ENCODE results near the gene LPAR1.

The LPAR1 gene

GRCh38 chr9:110912419-110913291, 125.6 kb downstream of the LPAR1 start:
- no peak for DNase-seq

- no peak for DNase-seq
Measured at GRCh38 chr9:110911659-110912418, 126.4 kb downstream of the LPAR1 start.

- DNase-seq = no peak
Measured at GRCh38 chr9:110908894-110909293, 129.4 kb downstream of the LPAR1 start.

- DNase-seq = no peak
Measured at GRCh38 chr9:110900917-110901316, 137.4 kb downstream of the LPAR1 start.

- no peak for DNase-seq
Measured at GRCh38 chr9:110900456-110900855, 137.8 kb downstream of the LPAR1 start.

GRCh38 chr9:110898866-110899265, 139.4 kb downstream of the LPAR1 start:
- DNase-seq = no peak

- no peak for DNase-seq
Measured at GRCh38 chr9:110898358-110898757, 139.9 kb downstream of the LPAR1 start.

- no peak for DNase-seq
Measured at GRCh38 chr9:110897943-110898342, 140.3 kb downstream of the LPAR1 start.

- no peak for DNase-seq
Measured at GRCh38 chr9:110895147-110895905, 142.9 kb downstream of the LPAR1 start.

GRCh38 chr9:110894731-110895130, 143.5 kb downstream of the LPAR1 start:
- DNase-seq = no peak

- DNase-seq = no peak
Measured at GRCh38 chr9:110892689-110893088, 145.6 kb downstream of the LPAR1 start.

GRCh38 chr9:110891760-110892159, 146.5 kb downstream of the LPAR1 start:
- DNase-seq = no peak

- no peak for DNase-seq
Measured at GRCh38 chr9:110890416-110890815, 147.9 kb downstream of the LPAR1 start.

- DNase-seq = no peak
Measured at GRCh38 chr9:110887276-110887675, 151.0 kb downstream of the LPAR1 start.

GRCh38 chr9:110886832-110887231, 151.4 kb downstream of the LPAR1 start:
- DNase-seq = no peak

GRCh38 chr9:110880189-110880588, 158.1 kb downstream of the LPAR1 start:
- DNase-seq = no peak

- no peak for DNase-seq
Measured at GRCh38 chr9:110877374-110877773, 160.9 kb downstream of the LPAR1 start.

- DNase-seq = no peak
Measured at GRCh38 chr9:110876929-110877328, 161.3 kb downstream of the LPAR1 start.

GRCh38 chr9:110874963-110875674, 163.2 kb downstream of the LPAR1 start:
- no peak for DNase-seq

GRCh38 chr9:110872920-110873319, 165.3 kb downstream of the LPAR1 start:
- no peak for DNase-seq

GRCh38 chr9:110871736-110872135, 166.5 kb downstream of the LPAR1 start:
- DNase-seq = no peak

GRCh38 chr9:110869931-110870330, 168.3 kb downstream of the LPAR1 start:
- no peak for DNase-seq

- DNase-seq = no peak
Measured at GRCh38 chr9:110864011-110864410, 174.3 kb downstream of the LPAR1 start.

Data from NCI-H1092 treated with DMSO at 0.1 percent for 48 hours (cell line).